Fibroblast of peridontal ligament (primary cell): ENCODE results near the gene SDHC.
A peak's percentile ranks its signal among the peaks of the same experiment; 100 is the strongest.
"Not testable (repeated sequence)": the region's sequence is repeated elsewhere in the genome, so short reads cannot be mapped to it uniquely, and the experiment has no call there.

ENCODE experiments used
- DNase-seq: peaks from one replicate; pipeline ENCODE4 v3.0.0-alpha.2; 2010; ENCODE audit errors: extremely low read depth

The SDHC gene

GRCh38 chr1:161382214-161383019, 68.2 kb downstream of the SDHC start:
- peak; percentile 80 for DNase-seq

- no peak for DNase-seq
Measured at GRCh38 chr1:161388639-161389038, 74.5 kb downstream of the SDHC start.

GRCh38 chr1:161389158-161389557, 75.0 kb downstream of the SDHC start:
- not testable (repeated sequence) for DNase-seq

- peak; percentile 97 for DNase-seq
Measured at GRCh38 chr1:161389691-161390558, 75.7 kb downstream of the SDHC start.

GRCh38 chr1:161390559-161390858, 76.3 kb downstream of the SDHC start:
- DNase-seq: no peak

- DNase-seq: not testable (repeated sequence)
Measured at GRCh38 chr1:161391136-161391535, 77.0 kb downstream of the SDHC start.

- DNase-seq: no peak
Measured at GRCh38 chr1:161391611-161392010, 77.4 kb downstream of the SDHC start.

GRCh38 chr1:161393151-161393550, 79.0 kb downstream of the SDHC start:
- DNase-seq: no peak

GRCh38 chr1:161397038-161397437, 82.9 kb downstream of the SDHC start:
- DNase-seq: not testable (repeated sequence)

- DNase-seq: no peak
Measured at GRCh38 chr1:161398900-161399256, 84.7 kb downstream of the SDHC start.

GRCh38 chr1:161399257-161399998, 85.2 kb downstream of the SDHC start:
- peak; percentile 93 for DNase-seq

- no peak for DNase-seq
Measured at GRCh38 chr1:161402446-161402845, 88.3 kb downstream of the SDHC start.

GRCh38 chr1:161404051-161404597, 89.9 kb downstream of the SDHC start:
- no peak for DNase-seq

GRCh38 chr1:161406551-161406950, 92.4 kb downstream of the SDHC start:
- not testable (repeated sequence) for DNase-seq

- DNase-seq: no peak
Measured at GRCh38 chr1:161407451-161407985, 93.3 kb downstream of the SDHC start.

- DNase-seq: no peak
Measured at GRCh38 chr1:161408429-161409052, 94.4 kb downstream of the SDHC start.

GRCh38 chr1:161409848-161410635, 95.9 kb downstream of the SDHC start:
- not testable (repeated sequence) for DNase-seq

- DNase-seq: not testable (repeated sequence)
Measured at GRCh38 chr1:161410636-161410970, 96.4 kb downstream of the SDHC start.
